Adrenal gland (tissue), 5 donors: ENCODE measurements around the gene ZNF775.

Experiments used
- CTCF ChIP-seq, 6 experiments: fragments of 450-650 bp in 4 of 6; fragments of 200-600 bp in 2 of 6; sonication (generic) in 1 of 6; IDR thresholded peaks; 1 replicate in 5 of 6; 2 replicates in 1 of 6; pipeline versions ENCODE4 v1.5.1 to v1.8.0; 2016 to 2021; ENCODE audit warnings: antibody characterized with exemption in 6 of 6, mild to moderate bottlenecking in 2 of 6, moderate library complexity in 1 of 6
- POLR2A ChIP-seq, 2 donors: fragments of 450-650 bp; IDR thresholded peaks; one replicate each; pipeline ENCODE4 v1.6.1; 2017; ENCODE audit warnings: antibody characterized with exemption in 2 of 2, mild to moderate bottlenecking in 2 of 2, moderate library complexity in 1 of 2
- donor health status: DM: no; HTN: no; CAD: no.

- no peak for TF ChIP-seq CTCF (IDR thresholded peaks at IDR 0.05)
- no peak for TF ChIP-seq POLR2A (IDR thresholded peaks at IDR 0.05)
These were observed 60.8 kb downstream of the ZNF775 start for GRCh38 chr7:150439967-150440366.
